NCI-H128 (cell line): ENCODE measurements around the gene BANF1.

Source experiments
- DNase-seq: peaks from one replicate; lab custom pipeline; 2025; ENCODE audit not compliant: unreplicated experiment; lab: John Stamatoyannopoulos, UW

Gene BANF1

GRCh38 chr11:66037327-66037726 is 35.0 kb downstream of the BANF1 start:
- DNase-seq, result no peak

DNA sequence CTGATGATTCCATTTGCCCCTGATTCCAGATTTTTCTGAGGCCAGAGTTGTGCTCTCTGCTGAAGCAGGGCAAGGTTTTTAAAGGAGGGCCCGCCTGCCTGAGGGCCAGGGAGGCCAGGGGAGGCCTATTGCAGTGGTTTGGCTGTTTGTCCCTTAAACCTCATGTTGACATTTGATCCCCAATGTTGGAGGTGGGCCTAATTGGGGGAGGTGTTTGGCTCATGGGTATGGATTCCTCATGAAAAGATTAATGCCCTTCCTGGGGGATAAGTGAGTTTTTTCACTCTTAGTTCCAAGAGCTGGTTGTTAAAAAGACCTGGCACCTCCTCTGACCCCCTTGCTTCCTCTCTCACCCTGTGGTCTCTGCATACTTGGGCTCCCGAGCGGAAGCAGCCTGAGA is 37.5 kb downstream of the BANF1 start:
- DNase-seq, result no peak

DNA sequence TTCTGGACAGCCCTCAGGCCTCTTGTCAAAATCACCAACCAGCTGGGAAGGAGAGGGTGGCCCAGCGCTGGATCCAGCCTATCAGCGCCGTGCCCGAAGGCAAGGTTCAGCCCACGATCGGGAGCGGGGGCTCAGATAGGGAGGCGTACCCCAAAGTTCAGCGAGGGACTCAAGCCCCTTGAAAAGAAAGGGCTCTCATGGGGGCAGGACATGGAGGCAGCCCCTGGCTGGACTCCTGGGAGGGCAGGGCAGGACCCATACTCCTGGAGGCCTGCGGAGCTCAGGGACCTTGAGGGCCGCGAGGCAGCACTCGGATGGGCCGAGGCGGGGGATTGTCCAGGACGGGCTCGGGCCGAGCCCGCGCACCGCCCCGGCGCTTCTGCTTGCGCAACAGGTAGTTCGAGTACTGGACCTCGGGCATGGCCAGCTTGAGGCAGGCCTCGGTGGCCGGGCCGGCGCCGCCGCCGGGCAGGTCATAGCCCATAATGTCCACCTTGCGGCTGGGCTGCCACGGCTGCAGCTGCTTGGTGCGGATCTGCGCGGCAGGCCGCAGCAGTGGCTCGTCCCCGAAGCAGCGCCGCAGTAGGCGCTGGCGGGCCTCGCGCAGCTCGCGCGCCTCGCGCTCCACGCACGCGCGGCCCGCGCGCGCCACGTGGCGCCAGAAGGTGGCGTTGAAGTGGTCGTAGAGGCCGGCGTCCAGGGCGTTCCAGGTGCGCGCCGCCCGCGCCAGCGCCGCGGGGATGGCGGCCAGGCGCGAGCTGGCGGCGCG is 40.1 kb downstream of the BANF1 start:
- no peak for DNase-seq

DNA sequence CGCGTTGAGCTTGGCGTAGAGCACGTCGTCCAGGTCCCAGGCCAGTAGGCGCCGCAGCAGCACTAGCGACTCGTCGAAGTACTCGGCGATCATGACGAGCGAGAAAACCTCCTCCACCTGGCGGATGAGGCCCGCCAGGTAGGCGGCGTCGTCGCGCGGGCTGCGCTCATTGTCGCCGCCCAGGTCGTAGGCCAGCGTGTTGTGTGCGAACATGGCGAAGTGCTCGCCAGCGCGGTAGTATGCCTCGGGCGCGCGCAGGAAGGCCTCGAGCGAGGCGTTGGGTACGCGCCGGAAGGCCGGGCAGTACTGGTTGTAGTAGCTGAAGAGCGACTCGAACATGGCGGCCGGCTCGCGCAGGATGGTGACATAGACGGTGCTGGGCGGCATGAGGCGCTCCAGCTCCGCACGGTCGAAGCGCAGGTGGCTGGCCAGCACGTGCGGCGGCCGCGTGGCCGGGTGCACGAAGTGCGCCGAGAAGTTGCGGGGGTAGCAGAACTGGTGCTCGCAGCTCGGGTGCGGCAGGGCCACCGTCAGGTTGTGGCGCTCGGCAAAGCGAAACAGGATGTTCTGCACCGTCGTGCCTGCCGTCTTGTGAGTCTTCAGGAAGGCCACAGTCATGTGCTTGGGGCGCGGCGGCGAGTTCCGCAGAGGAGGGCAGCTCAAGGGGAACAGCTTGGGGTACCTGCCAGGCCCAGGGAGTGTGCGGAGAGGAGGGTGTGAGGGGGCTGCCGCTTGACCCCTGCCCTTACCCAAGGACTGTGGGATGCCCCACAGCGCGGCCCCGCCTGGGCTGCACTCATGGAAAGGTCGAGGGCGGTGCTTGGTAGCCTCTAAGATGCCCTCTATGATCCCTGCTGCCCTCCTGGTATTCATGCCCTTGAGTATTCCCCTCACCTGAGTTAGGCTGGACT is 40.9 kb downstream of the BANF1 start:
- no peak for DNase-seq

GRCh38 chr11:66044757-66045156 is 42.5 kb downstream of the BANF1 start:
- DNase-seq, result no peak

DNA sequence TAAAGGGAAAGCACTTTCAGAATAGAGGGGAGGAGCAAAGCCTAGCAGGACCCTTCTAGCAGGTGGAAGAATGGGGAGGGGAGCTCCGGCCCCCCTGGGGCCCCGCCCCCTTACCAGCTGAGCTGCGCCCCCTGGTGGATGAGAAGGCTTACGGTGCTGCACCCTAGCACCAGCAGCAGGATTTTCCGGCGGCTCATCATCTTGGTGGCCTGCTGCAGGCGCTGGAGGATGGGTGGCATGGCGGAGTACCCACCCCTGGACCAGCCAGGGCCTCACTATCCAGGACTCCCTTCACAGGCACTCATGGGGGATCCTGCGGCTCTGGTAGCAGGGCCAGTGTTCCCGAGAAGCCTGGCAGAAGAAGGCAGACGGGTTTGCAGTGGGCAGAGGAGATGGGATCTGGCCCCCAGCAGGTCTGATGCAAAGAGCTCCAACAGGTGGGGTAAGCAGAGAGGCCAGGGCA is 42.9 kb downstream of the BANF1 start:
- peak; percentile 39 for DNase-seq

DNA sequence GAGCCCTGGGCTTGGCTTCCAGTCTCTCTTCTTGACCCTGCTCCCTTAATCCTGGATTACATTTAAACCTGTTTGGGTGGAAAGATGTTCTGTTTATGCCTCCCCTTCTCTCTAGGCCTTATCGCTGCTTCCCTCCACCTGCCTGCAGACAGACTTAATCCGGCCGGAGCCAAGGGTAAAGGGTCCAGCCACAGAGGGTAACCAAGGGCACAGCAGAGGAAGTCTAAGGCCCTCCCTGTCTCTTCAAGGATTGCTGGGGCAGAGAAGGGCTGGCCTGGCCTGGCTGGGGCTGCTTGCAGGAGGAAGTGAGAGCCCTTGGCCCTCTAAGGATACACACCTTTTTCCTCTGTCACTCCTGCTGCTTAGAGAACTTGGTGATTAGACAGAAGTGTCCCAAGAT is 44.6 kb downstream of the BANF1 start:
- DNase-seq, result no peak

GRCh38 chr11:66047541-66048365 is 45.5 kb downstream of the BANF1 start:
- DNase-seq, result no peak

GRCh38 chr11:66048547-66049323 is 46.4 kb downstream of the BANF1 start, which contains the start of gene GAL3ST3:
Gene GAL3ST3, minus strand, starts transcription at chr11:66049161. Its CDS starts 3,746 bp downstream, at chr11:66045415.
- DNase-seq, result peak; percentile 12

- no peak for DNase-seq
These were observed 48.4 kb downstream of the BANF1 start for GRCh38 chr11:66050581-66051231.

GRCh38 chr11:66051371-66051765 is 49.1 kb downstream of the BANF1 start:
- DNase-seq, result no peak

- peak; percentile 97 for DNase-seq
These were observed 49.7 kb downstream of the BANF1 start, which contains the start of gene SF3B2 for GRCh38 chr11:66051766-66052663. Gene SF3B2, plus strand, starts transcription at chr11:66052364. Its CDS starts 21 bp downstream, at chr11:66052385.

GRCh38 chr11:66052664-66052982 is 50.3 kb downstream of the BANF1 start:
- no peak for DNase-seq
